GM12878 (cell line): Measurements from ENCODE around the gene ULK1. TPM values are rescaled to one million over a fixed set of nuclear protein-coding genes. Genes with fewer than 3 reads are reported as not detected.

ENCODE experiments used
- ATAC-seq: fragments of 200-7000 bp; cut with Tn5 transposase; 3 replicates; pipeline ENCODE4 v1.9.1; 2020; ENCODE audit warnings: mild to moderate bottlenecking, moderate library complexity
- BruUV-seq: library from RNA; stranded (reverse); fragments of 400-500 nt; replicated peaks from 2 replicates; lab custom pipeline; 2021; lab: Mats Ljungman, UMichigan
- CTCF ChIA-PET: fragments of 300-600 bp; sonication (Branson Sonifier 250); formaldehyde crosslinking; extraction: SDS; loops from one replicate; lab custom pipeline; 2021; ENCODE audit warnings: inconsistent platforms; lab: Yijun Ruan, JAX
- POLR2A ChIA-PET: fragments of 350-600 bp; formaldehyde crosslinking; extraction: SDS; loops from one replicate; lab custom pipeline; 2021; ENCODE audit warnings: inconsistent platforms; lab: Charles Lee
- RAD21 ChIA-PET: fragments of 300-600 bp; sonication (Branson Sonifier 250); formaldehyde crosslinking; loops from one replicate; lab custom pipeline; 2023; ENCODE audit warnings: antibody characterized with exemption; ENCODE audit not compliant: unreplicated experiment; lab: Charles Lee
- SMC1A ChIA-PET: fragments of 300-600 bp; sonication (Branson Sonifier 250); formaldehyde crosslinking; loops from one replicate; lab custom pipeline; 2023; ENCODE audit not compliant: unreplicated experiment, uncharacterized antibody; lab: Charles Lee
- DNase-seq: peaks from one replicate; pipeline ENCODE4 v3.0.0-alpha.2; 2011; ENCODE audit warnings: low read depth, low spot score
- FAIRE-seq: peaks from 3 replicates; lab custom pipeline; 2011; peaks lifted over from hg19 to GRCh38; lab: Jason Lieb, UNC
- H2AFZ ChIP-seq: 2 replicates; pipeline ENCODE4 v1.6.0; 2011; ENCODE audit warnings: low read depth, low read length, control low read depth; ENCODE audit not compliant: control insufficient read depth
- H3K27ac ChIP-seq: 2 replicates; pipeline ENCODE4 v1.5.1; 2011; ENCODE audit warnings: control low read depth; ENCODE audit not compliant: control insufficient read depth, insufficient read depth
- H3K27me3 ChIP-seq, 2 experiments: replicated peaks in 1 of 2; 2 replicates each; pipeline versions ENCODE4 v1.6.0 to v1.6.1; 2011; ENCODE audit warnings: low read length in 1 of 2; ENCODE audit not compliant: control insufficient read depth in 2 of 2, insufficient read depth in 2 of 2
- H3K36me3 ChIP-seq, 2 experiments: 2 replicates each; pipeline ENCODE4 v1.5.1; 2011; ENCODE audit warnings: low read length in 1 of 2; ENCODE audit not compliant: control insufficient read depth in 2 of 2, insufficient read depth in 2 of 2
- H3K4me1 ChIP-seq: 2 replicates; pipeline ENCODE4 v1.6.1; 2011; ENCODE audit warnings: mild to moderate bottlenecking, low read length, moderate library complexity, mixed read lengths; ENCODE audit not compliant: control insufficient read depth, insufficient read depth
- H3K4me2 ChIP-seq: 2 replicates; pipeline ENCODE4 v1.6.0; 2011; ENCODE audit warnings: control low read depth; ENCODE audit not compliant: control insufficient read depth, insufficient read depth
- H3K4me3 ChIP-seq: fragments of 200-600 bp; sonication (generic); 2 replicates; pipeline ENCODE4 v1.5.1; 2016
- H3K79me2 ChIP-seq: 2 replicates; pipeline ENCODE4 v1.6.0; 2011; ENCODE audit warnings: low read length; ENCODE audit not compliant: control insufficient read depth, insufficient read depth
- H3K9ac ChIP-seq: 2 replicates; pipeline ENCODE4 v1.8.0; 2011; ENCODE audit warnings: low read length, control low read depth, mixed read lengths; ENCODE audit not compliant: control insufficient read depth, insufficient read depth
- H3K9me3 ChIP-seq: replicated peaks from 3 replicates; pipeline ENCODE4 v1.5.1; 2011; ENCODE audit warnings: mild to moderate bottlenecking, low read length; ENCODE audit not compliant: control insufficient read depth, insufficient read depth
- H4K20me1 ChIP-seq: 2 replicates; pipeline ENCODE4 v1.6.0; 2011; ENCODE audit not compliant: control insufficient read depth, insufficient read depth
- BRCA1 ChIP-seq: IDR thresholded peaks from 2 replicates; pipeline ENCODE4 v1.6.1; 2011; ENCODE audit warnings: low read depth, low read length, improper control_type of control experiment
- EP300 ChIP-seq, 2 experiments: fragments of 150-350 bp in 1 of 2; IDR thresholded peaks; 2 replicates each; pipeline ENCODE4 v1.6.1; 2011 to 2012; ENCODE audit warnings: low read depth in 2 of 2, low read length in 2 of 2, borderline replicate concordance in 1 of 2, improper control_type of control experiment in 1 of 2, inconsistent platforms in 1 of 2; ENCODE audit not compliant: control insufficient read depth in 1 of 2
- FOXK2 ChIP-seq: fragments of 450-650 bp; IDR thresholded peaks from 2 replicates; pipeline ENCODE4 v1.6.1; 2017; ENCODE audit warnings: mild to moderate bottlenecking, moderate library complexity
- IKZF1 ChIP-seq: fragments of 450-650 bp; conservative IDR thresholded peaks from 2 replicates; pipeline ENCODE4 v1.6.1; 2017; ENCODE audit warnings: antibody characterized with exemption, mild to moderate bottlenecking
- NFYA ChIP-seq: IDR thresholded peaks from 2 replicates; pipeline ENCODE4 v1.6.1; 2011; ENCODE audit warnings: low read depth, mild to moderate bottlenecking, low read length, improper control_type of control experiment, borderline replicate concordance
- POLR2AphosphoS2 ChIP-seq: IDR thresholded peaks from 2 replicates; pipeline ENCODE4 v1.6.1; 2011; ENCODE audit warnings: low read depth, mild to moderate bottlenecking, low read length, improper control_type of control experiment, moderate library complexity
- SIX5 ChIP-seq: IDR thresholded peaks from 2 replicates; pipeline ENCODE4 v1.6.1; 2011; ENCODE audit warnings: mild to moderate bottlenecking, low read depth, low read length, moderate library complexity; ENCODE audit not compliant: severe bottlenecking
- TARDBP ChIP-seq: IDR thresholded peaks from 2 replicates; pipeline ENCODE4 v1.6.1; 2016; ENCODE audit warnings: borderline replicate concordance
- YY1 ChIP-seq: IDR thresholded peaks from 2 replicates; pipeline ENCODE4 v1.6.1; 2011; ENCODE audit warnings: low read depth, mild to moderate bottlenecking, low read length
- WGBS: methylation state at CpG from one replicate; pipeline ENCODE4 v1.1.6; 2016; ENCODE audit warnings: low lambda C conversion rate; ENCODE audit not compliant: insufficient replicate concordance, insufficient coverage; ENCODE audit errors: missing lambda C conversion rate; 5-methylcytosine and 5-hydroxymethylcytosine counted together
- in situ Hi-C: fragments of 300-500 bp; cut with MboI; formaldehyde crosslinking; loops from 9 replicates; pipeline ENCODE4 v1.14.3; 2018; ENCODE audit warnings: mixed read lengths
- intact Hi-C: fragments of 100-400 bp; cut with micrococcal nuclease; formaldehyde crosslinking; loops from one replicate; pipeline ENCODE4 v1.14.2; 2022; ENCODE audit not compliant: unreplicated experiment
- polyA plus RNA-seq, 11 experiments: library from polyadenylated mRNA; depleted of rRNA in 4 of 11; unstranded in 6 of 11; stranded (reverse) in 5 of 11; fragments of >200 nt; fragmentation: Nextera tagmentation in 4 of 11; fragmentation: Illumina TruSeq in 1 of 11; extraction: Ambion mirVana in 4 of 11; extraction: Trizol in 1 of 11; gene quantifications; 1 replicate in 1 of 11; 2 replicates in 10 of 11; pipeline versions ENCODE4 v1.2.1 to v1.2.3, GENCODE V29; 2011 to 2016; ENCODE audit warnings: inconsistent platforms in 2 of 11, missing spikeins in 2 of 11, low read depth in 1 of 11
- total RNA-seq, 4 experiments: library from RNA; depleted of rRNA in 3 of 4; stranded (reverse); fragments of >200 nt in 3 of 4; fragmentation: Illumina TruSeq in 1 of 4; extraction: Trizol in 1 of 4; gene quantifications; 2 replicates each; pipeline versions ENCODE4 v1.2.1 to v1.2.3, GENCODE V29; 2013 to 2021
- TF ChIP-seq, protein P1 (sequence below): fragments of 450-650 bp; IDR thresholded peaks from 2 replicates; pipeline ENCODE4 v1.6.1; 2018; ENCODE audit warnings: mild to moderate bottlenecking, low read depth, moderate library complexity; ENCODE audit not compliant: partially characterized antibody
- TF ChIP-seq, protein P2 (sequence below): IDR thresholded peaks from 2 replicates; pipeline ENCODE4 v1.6.1; 2011; ENCODE audit warnings: mild to moderate bottlenecking, low read depth, low read length, moderate library complexity; ENCODE audit not compliant: insufficient replicate concordance
- TF ChIP-seq, protein P3 (sequence below): IDR thresholded peaks from 2 replicates; pipeline ENCODE4 v1.6.1; 2011; ENCODE audit warnings: low read depth, mild to moderate bottlenecking, low read length, moderate library complexity, borderline replicate concordance; ENCODE audit errors: extremely low read depth

The ULK1 gene
- total and polyA plus RNA-seq, 10 of the 15 experiments (the other 5 are each of a cell fraction or from before 2014, with no cell fraction given): 0.13 to 14.1 (median 1.5) TPM

DNA sequence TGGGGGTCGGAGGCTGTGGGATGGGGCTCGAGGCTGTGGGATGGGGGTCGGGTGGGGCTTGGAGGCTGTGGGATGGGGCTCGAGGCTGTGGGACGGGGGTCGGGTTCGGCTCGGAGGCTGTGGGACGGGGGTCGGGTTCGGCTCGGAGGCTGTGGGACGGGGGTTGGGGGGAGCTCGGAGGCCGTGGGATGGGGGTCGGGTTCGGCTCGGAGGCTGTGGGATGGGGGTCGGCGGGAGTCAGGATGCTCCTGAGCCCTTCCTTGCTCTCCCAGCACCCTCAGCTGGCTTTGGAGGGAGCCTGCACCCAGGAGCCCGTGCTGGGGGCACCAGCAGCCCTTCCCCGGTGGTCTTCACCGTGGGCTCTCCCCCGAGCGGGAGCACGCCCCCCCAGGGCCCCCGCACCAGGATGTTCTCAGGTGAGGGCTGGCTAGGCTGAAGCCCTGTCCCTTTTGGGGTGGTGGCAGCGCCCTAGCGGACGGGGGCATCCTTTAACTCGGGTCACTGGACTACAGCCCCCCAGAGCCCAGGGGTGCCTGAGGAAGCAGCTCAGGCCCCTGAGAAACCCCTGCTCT, 22.8 kb downstream of the ULK1 start:
- ChIA-PET CTCF (no interaction called here), POLR2A (no interaction called here), SMC1A (no interaction called here), RAD21 (no interaction called here)
- 86% methylated on average over 13 of the region's 31 CpGs for WGBS
- no peak for TF ChIP-seq IKZF1
- no peak for TF ChIP-seq YY1
- TF ChIP-seq SIX5: no peak
- TF ChIP-seq BRCA1: no peak
- TF ChIP-seq FOXK2: no peak
- TF ChIP-seq NFYA: no peak
- TF ChIP-seq EP300 (IDR thresholded peaks at IDR 0.05; ENCODE audit: borderline replicate concordance in 1 of 2, control insufficient read depth in 1 of 2, low read depth in 2 of 2, low read length in 2 of 2): no peak
- no peak for TF ChIP-seq POLR2AphosphoS2
- TF ChIP-seq, protein P1, sequence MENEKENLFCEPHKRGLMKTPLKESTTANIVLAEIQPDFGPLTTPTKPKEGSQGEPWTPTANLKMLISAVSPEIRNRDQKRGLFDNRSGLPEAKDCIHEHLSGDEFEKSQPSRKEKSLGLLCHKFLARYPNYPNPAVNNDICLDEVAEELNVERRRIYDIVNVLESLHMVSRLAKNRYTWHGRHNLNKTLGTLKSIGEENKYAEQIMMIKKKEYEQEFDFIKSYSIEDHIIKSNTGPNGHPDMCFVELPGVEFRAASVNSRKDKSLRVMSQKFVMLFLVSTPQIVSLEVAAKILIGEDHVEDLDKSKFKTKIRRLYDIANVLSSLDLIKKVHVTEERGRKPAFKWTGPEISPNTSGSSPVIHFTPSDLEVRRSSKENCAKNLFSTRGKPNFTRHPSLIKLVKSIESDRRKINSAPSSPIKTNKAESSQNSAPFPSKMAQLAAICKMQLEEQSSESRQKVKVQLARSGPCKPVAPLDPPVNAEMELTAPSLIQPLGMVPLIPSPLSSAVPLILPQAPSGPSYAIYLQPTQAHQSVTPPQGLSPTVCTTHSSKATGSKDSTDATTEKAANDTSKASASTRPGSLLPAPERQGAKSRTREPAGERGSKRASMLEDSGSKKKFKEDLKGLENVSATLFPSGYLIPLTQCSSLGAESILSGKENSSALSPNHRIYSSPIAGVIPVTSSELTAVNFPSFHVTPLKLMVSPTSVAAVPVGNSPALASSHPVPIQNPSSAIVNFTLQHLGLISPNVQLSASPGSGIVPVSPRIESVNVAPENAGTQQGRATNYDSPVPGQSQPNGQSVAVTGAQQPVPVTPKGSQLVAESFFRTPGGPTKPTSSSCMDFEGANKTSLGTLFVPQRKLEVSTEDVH: no peak
- no peak for TF ChIP-seq TARDBP
- TF ChIP-seq, protein P2, sequence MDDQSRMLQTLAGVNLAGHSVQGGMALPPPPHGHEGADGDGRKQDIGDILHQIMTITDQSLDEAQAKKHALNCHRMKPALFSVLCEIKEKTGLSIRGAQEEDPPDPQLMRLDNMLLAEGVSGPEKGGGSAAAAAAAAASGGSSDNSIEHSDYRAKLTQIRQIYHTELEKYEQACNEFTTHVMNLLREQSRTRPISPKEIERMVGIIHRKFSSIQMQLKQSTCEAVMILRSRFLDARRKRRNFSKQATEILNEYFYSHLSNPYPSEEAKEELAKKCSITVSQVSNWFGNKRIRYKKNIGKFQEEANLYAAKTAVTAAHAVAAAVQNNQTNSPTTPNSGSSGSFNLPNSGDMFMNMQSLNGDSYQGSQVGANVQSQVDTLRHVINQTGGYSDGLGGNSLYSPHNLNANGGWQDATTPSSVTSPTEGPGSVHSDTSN: no peak
- TF ChIP-seq, protein P3, sequence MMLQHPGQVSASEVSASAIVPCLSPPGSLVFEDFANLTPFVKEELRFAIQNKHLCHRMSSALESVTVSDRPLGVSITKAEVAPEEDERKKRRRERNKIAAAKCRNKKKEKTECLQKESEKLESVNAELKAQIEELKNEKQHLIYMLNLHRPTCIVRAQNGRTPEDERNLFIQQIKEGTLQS: no peak
- in situ Hi-C loops (no loop called here), intact Hi-C loops (no loop called here)
- DNase-seq (no peak), ATAC-seq (no peak), FAIRE-seq (no peak)
- no peaks in the 10 kb centered on the region; a peak in 2 of 4 replicates for H3K36me3 ChIP-seq
- no peak overlapping the region for H3K4me3 ChIP-seq
- no peaks in the 10 kb centered on the region for H3K27me3 ChIP-seq
- no peak overlapping the region for H3K9ac ChIP-seq
- H3K4me1 ChIP-seq: no peaks in the 10 kb centered on the region
- no peak overlapping the region for H2AFZ ChIP-seq
- H3K9me3 ChIP-seq: no peaks in the 10 kb centered on the region
- no peak overlapping the region for H3K4me2 ChIP-seq
- no peaks in the 10 kb centered on the region for H4K20me1 ChIP-seq
- no peak overlapping the region for H3K27ac ChIP-seq
- no TSS peak for BruUV-seq
- H3K79me2 ChIP-seq: no peaks in the 10 kb centered on the region
